Urinary bladder (tissue), 4 donors: ENCODE results near the gene ANXA11. TPM values are rescaled to one million over a fixed set of nuclear protein-coding genes. Genes with fewer than 3 reads are reported as not detected.

Experiments
- DNase-seq: peaks from one replicate; pipeline ENCODE4 v3.0.0-alpha.2; 2015; ENCODE audit errors: extremely low spot score
- H3K27ac ChIP-seq: one replicate; pipeline ENCODE4 v1.5.1; 2013; ENCODE audit warnings: low read depth, mild to moderate bottlenecking, moderate library complexity
- H3K36me3 ChIP-seq: one replicate; pipeline ENCODE4 v1.6.1; 2013; ENCODE audit warnings: mild to moderate bottlenecking, moderate library complexity; ENCODE audit not compliant: insufficient read depth
- H3K4me1 ChIP-seq: one replicate; pipeline ENCODE4 v1.6.1; 2013; ENCODE audit warnings: mild to moderate bottlenecking, moderate library complexity; ENCODE audit not compliant: insufficient read depth
- H3K4me3 ChIP-seq: one replicate; pipeline ENCODE4 v1.5.1; 2013; ENCODE audit warnings: low read depth, low read length
- WGBS: extraction: QIAGEN DNeasy Blood & Tissue Kit; methylation state at CpG from one replicate; pipeline ENCODE4 v1.1.7; 2013; 5-methylcytosine and 5-hydroxymethylcytosine counted together
- polyA plus RNA-seq: library from polyadenylated mRNA; stranded (reverse); fragments of 200-250 nt; gene quantifications from one replicate; pipeline ENCODE4 v1.2.3, GENCODE V29; 2013
- total RNA-seq: library from RNA; depleted of rRNA; stranded (reverse); fragments of >200 nt; gene quantifications from one replicate; pipeline ENCODE4 v1.2.3, GENCODE V29; 2014
- donor health status: healthy with polysubstance abuse.
- donor health status: healthy.

Gene ANXA11
- total and polyA plus RNA-seq, 2 donors, result 41.8 to 114 TPM

GRCh38 chr10:80173466-80173865 is 31.9 kb downstream of the ANXA11 start:
- DNase-seq, result no peak

GRCh38 chr10:80172896-80173295 is 32.4 kb downstream of the ANXA11 start:
- no peak for DNase-seq
- Histone ChIP-seq H3K27ac (peak overlapping the region; percentile 47), H3K36me3 (peaks cover 2% of the 10 kb centered on the region), H3K4me1 (no peaks in the 10 kb centered on the region), H3K4me3 (no peak overlapping the region)
- 67% methylated on average over 5 of the region's 5 CpGs for WGBS

More at GRCh38 chr10:80173466-80173865, 31.9 kb downstream of the ANXA11 start:
- 71% methylated on average over 6 of the region's 6 CpGs for WGBS
- Histone ChIP-seq H3K4me3 (no peak overlapping the region), H3K36me3 (no peaks in the 10 kb centered on the region), H3K4me1 (no peaks in the 10 kb centered on the region), H3K27ac (no peak overlapping the region)

GRCh38 chr10:80171248-80171660 is 34.1 kb downstream of the ANXA11 start:
- no peak overlapping the region for H3K4me3 ChIP-seq
- WGBS, result 82% methylated on average over 7 of the region's 7 CpGs
- peaks cover 2% of the 10 kb centered on the region for H3K36me3 ChIP-seq
- no peaks in the 10 kb centered on the region for H3K4me1 ChIP-seq
- peak overlapping the region; percentile 78 for H3K27ac ChIP-seq
- peak; percentile 20 for DNase-seq

- H3K4me1 ChIP-seq, result no peaks in the 10 kb centered on the region
- no peak for DNase-seq
- 84% methylated on average over 10 of the region's 10 CpGs for WGBS
- H3K36me3 ChIP-seq, result peaks cover 2% of the 10 kb centered on the region
- no peak overlapping the region for H3K4me3 ChIP-seq
- peak overlapping the region; percentile 68 for H3K27ac ChIP-seq
Measured at GRCh38 chr10:80170641-80171040, 34.7 kb downstream of the ANXA11 start.

- DNase-seq, result no peak
- Histone ChIP-seq H3K27ac (no peak overlapping the region), H3K4me3 (no peak overlapping the region), H3K4me1 (no peaks in the 10 kb centered on the region), H3K36me3 (peaks cover 2% of the 10 kb centered on the region)
- 66% methylated on average over 4 of the region's 4 CpGs for WGBS
Measured at GRCh38 chr10:80170026-80170425, 35.3 kb downstream of the ANXA11 start.

- Histone ChIP-seq H3K4me3 (no peak overlapping the region), H3K27ac (no peak overlapping the region), H3K4me1 (no peaks in the 10 kb centered on the region), H3K36me3 (peaks cover 2% of the 10 kb centered on the region)
- DNase-seq, result no peak
- WGBS, result 87% methylated on average over 13 of the region's 13 CpGs
Measured at GRCh38 chr10:80168679-80169380, 36.5 kb downstream of the ANXA11 start.

- peaks cover 2% of the 10 kb centered on the region for H3K36me3 ChIP-seq
- H3K4me1 ChIP-seq, result no peaks in the 10 kb centered on the region
- DNase-seq, result no peak
- no peak overlapping the region for H3K27ac ChIP-seq
- H3K4me3 ChIP-seq, result no peak overlapping the region
- WGBS, result 73% methylated on average over 7 of the region's 7 CpGs
Measured at GRCh38 chr10:80168162-80168511, 37.2 kb downstream of the ANXA11 start.

GRCh38 chr10:80167471-80168161 is 37.7 kb downstream of the ANXA11 start:
- DNase-seq, result no peak
- no peaks in the 10 kb centered on the region for H3K4me1 ChIP-seq
- WGBS, result 71% methylated on average over 8 of the region's 8 CpGs
- peaks cover 2% of the 10 kb centered on the region for H3K36me3 ChIP-seq
- no peak overlapping the region for H3K4me3 ChIP-seq
- H3K27ac ChIP-seq, result no peak overlapping the region

GRCh38 chr10:80166581-80167470 is 38.5 kb downstream of the ANXA11 start:
- Histone ChIP-seq H3K4me1 (no peaks in the 10 kb centered on the region), H3K36me3 (peaks cover 2% of the 10 kb centered on the region), H3K4me3 (no peak overlapping the region), H3K27ac (no peak overlapping the region)
- DNase-seq, result no peak
- WGBS, result 92% methylated on average over 28 of the region's 28 CpGs

- H3K4me3 ChIP-seq, result no peak overlapping the region
- peaks cover 2% of the 10 kb centered on the region for H3K36me3 ChIP-seq
- H3K4me1 ChIP-seq, result no peaks in the 10 kb centered on the region
- 86% methylated on average over 7 of the region's 7 CpGs for WGBS
- DNase-seq, result no peak
- H3K27ac ChIP-seq, result peak overlapping the region; percentile 34
Measured at GRCh38 chr10:80165173-80165572, 40.2 kb downstream of the ANXA11 start.

- no peak overlapping the region for H3K4me3 ChIP-seq
- peak overlapping the region; percentile 34 for H3K27ac ChIP-seq
- H3K36me3 ChIP-seq, result peaks cover 2% of the 10 kb centered on the region
- no peak for DNase-seq
- no peaks in the 10 kb centered on the region for H3K4me1 ChIP-seq
- WGBS, result 93% methylated on average over 7 of the region's 7 CpGs
Measured at GRCh38 chr10:80164596-80164995, 40.7 kb downstream of the ANXA11 start.

- DNase-seq, result no peak
- no peak overlapping the region for H3K4me3 ChIP-seq
- H3K27ac ChIP-seq, result peak overlapping the region; percentile 68
- H3K4me1 ChIP-seq, result no peaks in the 10 kb centered on the region
- H3K36me3 ChIP-seq, result peaks cover 2% of the 10 kb centered on the region
- WGBS, result 66% methylated on average over 8 of the region's 8 CpGs
Measured at GRCh38 chr10:80163741-80164341, 41.5 kb downstream of the ANXA11 start.

- no peaks in the 10 kb centered on the region for H3K4me1 ChIP-seq
- H3K27ac ChIP-seq, result no peak overlapping the region
- no peaks in the 10 kb centered on the region for H3K36me3 ChIP-seq
- DNase-seq, result no peak
- 80% methylated on average over 21 of the region's 21 CpGs for WGBS
- H3K4me3 ChIP-seq, result no peak overlapping the region
Measured at GRCh38 chr10:80161321-80162083, 43.8 kb downstream of the ANXA11 start.
